ENCODE data around the gene CYP2A7.
"Not testable (repeated sequence)": the region's sequence is repeated elsewhere in the genome, so short reads cannot be mapped to it uniquely, and the experiment has no call there.

The CYP2A7 gene

GRCh38 chr19:40920300-40921004, 38.4 kb upstream of the CYP2A7 start:
- no peak for TF ChIP-seq CTCF (IDR thresholded peaks at IDR 0.05)
- TF ChIP-seq ZFX (IDR thresholded peaks at IDR 0.05; ENCODE audit: borderline replicate concordance) = no peak
- 0 out of 2 replicates have a peak overlapping the region, but pooled peaks have one; percentile 25 for H3K27ac ChIP-seq

GRCh38 chr19:40919530-40920299, 37.7 kb upstream of the CYP2A7 start:
- H3K27ac ChIP-seq = not testable (repeated sequence)

GRCh38 chr19:40918303-40918702, 36.3 kb upstream of the CYP2A7 start:
- H3K27ac ChIP-seq = not testable (repeated sequence)

- TF ChIP-seq ZFX (IDR thresholded peaks at IDR 0.05; ENCODE audit: borderline replicate concordance) (no peak), CTCF (IDR thresholded peaks at IDR 0.05) (no peak)
- no peak overlapping the region for H3K27ac ChIP-seq
These were observed 26.9 kb upstream of the CYP2A7 start for GRCh38 chr19:40908976-40909375.

- TF ChIP-seq CTCF (IDR thresholded peaks at IDR 0.05) (no peak), ZFX (IDR thresholded peaks at IDR 0.05; ENCODE audit: borderline replicate concordance) (no peak)
- no peak overlapping the region for H3K27ac ChIP-seq
These were observed 26.1 kb upstream of the CYP2A7 start for GRCh38 chr19:40907968-40908735.

GRCh38 chr19:40906512-40906911, 24.5 kb upstream of the CYP2A7 start:
- H3K27ac ChIP-seq = no peak overlapping the region
- TF ChIP-seq CTCF (IDR thresholded peaks at IDR 0.05) (no peak), ZFX (IDR thresholded peaks at IDR 0.05; ENCODE audit: borderline replicate concordance) (no peak)

GRCh38 chr19:40904673-40905156, 22.7 kb upstream of the CYP2A7 start:
- not testable (repeated sequence) for H3K27ac ChIP-seq

GRCh38 chr19:40901975-40902750, 20.1 kb upstream of the CYP2A7 start:
- H3K27ac ChIP-seq = not testable (repeated sequence)

- not testable (repeated sequence) for H3K27ac ChIP-seq
These were observed 18.5 kb upstream of the CYP2A7 start for GRCh38 chr19:40900521-40900920.

- H3K27ac ChIP-seq = not testable (repeated sequence)
These were observed 17.9 kb upstream of the CYP2A7 start for GRCh38 chr19:40899964-40900363.

GRCh38 chr19:40896843-40897789, 15.1 kb upstream of the CYP2A7 start:
- not testable (repeated sequence) for H3K27ac ChIP-seq
